Stomach (tissue), 9 donors: Measurements from ENCODE around the gene DGLUCY. TPM values are rescaled to one million over a fixed set of nuclear protein-coding genes. Genes with fewer than 3 reads are reported as not detected.

Experiments
- DNase-seq, 2 donors: peaks; one replicate each; pipeline versions ENCODE4 v3.0.0 to v3.0.0-alpha.2; 2013 to 2019
- H3K27ac ChIP-seq, 5 donors: fragments of 200-600 bp in 4 of 5; sonication (generic) in 4 of 5; one replicate each; pipeline ENCODE4 v1.5.1; 2013 to 2019; ENCODE audit warnings: mild to moderate bottlenecking in 1 of 5, moderate library complexity in 1 of 5
- H3K27me3 ChIP-seq, 3 donors: fragments of 200-600 bp; sonication (generic); one replicate each; pipeline ENCODE4 v1.5.1; 2017 to 2019; ENCODE audit warnings: mixed run types in 1 of 3
- H3K36me3 ChIP-seq, 4 donors: fragments of 200-600 bp; sonication (generic); 1 replicate in 3 of 4; 2 replicates in 1 of 4; pipeline ENCODE4 v1.5.1; 2016 to 2019
- H3K4me1 ChIP-seq, 4 donors: fragments of 200-600 bp; sonication (generic); one replicate each; pipeline ENCODE4 v1.5.1; 2016 to 2019
- H3K4me3 ChIP-seq, 4 donors: fragments of 200-600 bp; sonication (generic) in 3 of 4; one replicate each; pipeline ENCODE4 v1.5.1; 2016 to 2019; ENCODE audit warnings: mild to moderate bottlenecking in 1 of 4
- H3K9me3 ChIP-seq, 4 donors: fragments of 200-600 bp; sonication (generic); one replicate each; pipeline ENCODE4 v1.5.1; 2016 to 2019
- CTCF ChIP-seq, 7 experiments: fragments of 450-650 bp in 4 of 7; fragments of 200-600 bp in 3 of 7; sonication (generic) in 3 of 7; IDR thresholded peaks; one replicate each; pipeline ENCODE4 v1.5.1; 2016 to 2019; ENCODE audit warnings: antibody characterized with exemption in 7 of 7, control low read depth in 2 of 7, mild to moderate bottlenecking in 1 of 7
- EP300 ChIP-seq: sonication (generic); formaldehyde crosslinking; IDR thresholded peaks from one replicate; pipeline ENCODE4 v1.6.1; 2017; ENCODE audit warnings: antibody characterized with exemption
- POLR2A ChIP-seq, 4 donors: fragments of 450-650 bp; IDR thresholded peaks; one replicate each; pipeline ENCODE4 v1.6.1; 2016; ENCODE audit warnings: antibody characterized with exemption in 4 of 4, control low read depth in 2 of 4, mild to moderate bottlenecking in 1 of 4, moderate library complexity in 1 of 4
- POLR2AphosphoS5 ChIP-seq, 3 donors: sonication (generic); formaldehyde crosslinking; IDR thresholded peaks; one replicate each; pipeline ENCODE4 v1.6.1; 2016; ENCODE audit warnings: antibody characterized with exemption in 3 of 3
- WGBS, 5 donors: extraction: QIAGEN DNeasy Blood & Tissue Kit in 3 of 5; methylation state at CpG; one replicate each; pipeline versions ENCODE4 v1.1.5 to v1.1.7; 2013 to 2018; 5-methylcytosine and 5-hydroxymethylcytosine counted together
- intact Hi-C: fragments of 100-400 bp; cut with DNase I; formaldehyde crosslinking; loops from one replicate; pipeline ENCODE4 v1.15.1; 2023; ENCODE audit warnings: low total_unique reads
- polyA plus RNA-seq, 3 donors: library from polyadenylated mRNA; stranded (reverse); fragments of 200-250 nt; gene quantifications; one replicate each; pipeline ENCODE4 v1.2.3, GENCODE V29; 2013
- total RNA-seq, 5 donors: library from RNA; depleted of rRNA; stranded (reverse); fragments of >200 nt; gene quantifications; one replicate each; pipeline versions ENCODE4 v1.1.0 to v1.2.3, GENCODE V29; 2014 to 2016
- donor health status: healthy with polysubstance abuse.
- donor health status: Bipolar disorder and iron deficiency.
- donor health status: healthy.

DGLUCY gene
- total and polyA plus RNA-seq, 8 donors, result 24.1 to 122 (median 67.1) TPM

GRCh38 chr14:91146661-91147060 lies 32.8 kb downstream of the DGLUCY start:
- Histone ChIP-seq H3K27ac (peak overlapping the region in 3 of 5 donors; percentile 11 to 29 (median 20)), H3K27me3 (no peaks in the 10 kb centered on the region), H3K36me3 (peaks cover 20 to 49% (median 43%) of the 10 kb centered on the region in 4 donors), H3K4me3 (no peak overlapping the region), H3K9me3 (no peaks in the 10 kb centered on the region), H3K4me1 (peaks cover 12 to 72% (median 41%) of the 10 kb centered on the region in 4 donors)
- TF ChIP-seq CTCF (IDR thresholded peaks at IDR 0.05), result no peak
- no peak for TF ChIP-seq POLR2AphosphoS5 (IDR thresholded peaks at IDR 0.05)
- no peak for TF ChIP-seq EP300
- TF ChIP-seq POLR2A (IDR thresholded peaks at IDR 0.05), result no peak
- WGBS, 5 donors, result 89 to 96% (median 94%) methylated on average over 5 of the region's 5 CpGs
- intact Hi-C loops, result no loop called here
- DNase-seq, result no peak

GRCh38 chr14:91149462-91149861 lies 35.6 kb downstream of the DGLUCY start:
- TF ChIP-seq POLR2A (IDR thresholded peaks at IDR 0.05) (no peak), POLR2AphosphoS5 (IDR thresholded peaks at IDR 0.05) (peak; percentile 82 to 97 (median 87))
- DNase-seq, result peak; percentile 75 to 80
- Histone ChIP-seq H3K4me1 (peaks cover 8 to 51% (median 29%) of the 10 kb centered on the region in 4 donors), H3K27ac (peak overlapping the region; percentile 62 to 85 (median 79)), H3K9me3 (no peaks in the 10 kb centered on the region), H3K27me3 (no peaks in the 10 kb centered on the region), H3K4me3 (no peak overlapping the region), H3K36me3 (peaks cover 17 to 55% (median 47%) of the 10 kb centered on the region in 4 donors)
- 11 to 24% (median 14%) methylated on average over 6 of the region's 6 CpGs for WGBS, 5 donors
- intact Hi-C loops, result no loop called here

GRCh38 chr14:91152499-91152898 lies 38.6 kb downstream of the DGLUCY start:
- no peak for TF ChIP-seq POLR2A (IDR thresholded peaks at IDR 0.05)
- no peak for TF ChIP-seq CTCF (IDR thresholded peaks at IDR 0.05)
- no peak for TF ChIP-seq POLR2AphosphoS5 (IDR thresholded peaks at IDR 0.05)
- no peak for TF ChIP-seq EP300
- Histone ChIP-seq H3K4me3 (no peak overlapping the region), H3K27me3 (no peaks in the 10 kb centered on the region), H3K36me3 (peaks cover 8 to 31% (median 23%) of the 10 kb centered on the region in 4 donors), H3K4me1 (peaks cover 33 to 65% (median 48%) of the 10 kb centered on the region in 4 donors), H3K27ac (no peak overlapping the region), H3K9me3 (no peaks in the 10 kb centered on the region)
- no peak for DNase-seq
- WGBS, 5 donors, result 74 to 86% (median 77%) methylated on average over 2 of the region's 2 CpGs
- intact Hi-C loops, result no loop called here

GRCh38 chr14:91153360-91153759 lies 39.5 kb downstream of the DGLUCY start:
- Histone ChIP-seq H3K9me3 (no peaks in the 10 kb centered on the region), H3K4me1 (peaks cover 39 to 67% (median 51%) of the 10 kb centered on the region in 4 donors), H3K36me3 (peaks cover 0 to 31% (median 23%) of the 10 kb centered on the region in 4 donors), H3K27ac (peak overlapping the region in 2 of 5 donors; percentile 17 to 80), H3K27me3 (no peaks in the 10 kb centered on the region), H3K4me3 (no peak overlapping the region)
- WGBS, 5 donors, result 67 to 91% (median 83%) methylated on average over 2 to 9 of the region's 9 CpGs
- intact Hi-C loops, result no loop called here
- DNase-seq, result no peak
- TF ChIP-seq CTCF (IDR thresholded peaks at IDR 0.05), result no peak
- TF ChIP-seq EP300, result no peak
- TF ChIP-seq POLR2AphosphoS5 (IDR thresholded peaks at IDR 0.05), result no peak
- TF ChIP-seq POLR2A (IDR thresholded peaks at IDR 0.05), result no peak

GRCh38 chr14:91154851-91155625 lies 41.2 kb downstream of the DGLUCY start:
- H3K36me3 ChIP-seq, result peaks cover 15 to 40% (median 36%) of the 10 kb centered on the region in 4 donors
- 30 to 43% (median 38%) methylated on average over 16 of the region's 16 CpGs for WGBS, 5 donors
- peak; percentile 64 to 76 for DNase-seq
- intact Hi-C loops, result no loop called here
- no peaks in the 10 kb centered on the region for H3K9me3 ChIP-seq
- H3K27me3 ChIP-seq, result no peaks in the 10 kb centered on the region
- peaks cover 30 to 63% (median 40%) of the 10 kb centered on the region in 4 donors for H3K4me1 ChIP-seq
- TF ChIP-seq POLR2A (IDR thresholded peaks at IDR 0.05) (no peak), POLR2AphosphoS5 (IDR thresholded peaks at IDR 0.05) (peak in 1 of 3 donors; percentile 12)
- H3K4me3 ChIP-seq, result no peak overlapping the region
- H3K27ac ChIP-seq, result peak overlapping the region; percentile 13 to 80 (median 32)
